Measurements from ENCODE around the gene TIRAP.

- TF ChIP-seq CTCF (conservative IDR thresholded peaks at IDR 0.05) (no peak), ZFX (IDR thresholded peaks at IDR 0.05) (no peak)
These were observed 29.6 kb upstream of the TIRAP start for GRCh38 chr11:126253265-126253664.
